Tibial nerve (tissue), 4 donors: Measurements from ENCODE around the gene N4BP2L1.

ENCODE experiments used
- EP300 ChIP-seq, 2 donors: sonication (generic); formaldehyde crosslinking; IDR thresholded peaks; one replicate each; pipeline ENCODE4 v1.6.1; 2017; ENCODE audit warnings: antibody characterized with exemption in 2 of 2, mild to moderate bottlenecking in 1 of 2
- POLR2A ChIP-seq, 2 donors: fragments of 450-650 bp; IDR thresholded peaks; one replicate each; pipeline ENCODE4 v1.6.1; 2017; ENCODE audit warnings: antibody characterized with exemption in 2 of 2, mild to moderate bottlenecking in 2 of 2, moderate library complexity in 2 of 2
- TF ChIP-seq, protein P1 (sequence below), 5 experiments: fragments of 200-600 bp in 3 of 5; fragments of 450-650 bp in 2 of 5; sonication (generic) in 3 of 5; IDR thresholded peaks; one replicate each; pipeline ENCODE4 v1.5.1; 2016 to 2019; ENCODE audit warnings: antibody characterized with exemption in 5 of 5, mild to moderate bottlenecking in 3 of 5, moderate library complexity in 2 of 5

DNA sequence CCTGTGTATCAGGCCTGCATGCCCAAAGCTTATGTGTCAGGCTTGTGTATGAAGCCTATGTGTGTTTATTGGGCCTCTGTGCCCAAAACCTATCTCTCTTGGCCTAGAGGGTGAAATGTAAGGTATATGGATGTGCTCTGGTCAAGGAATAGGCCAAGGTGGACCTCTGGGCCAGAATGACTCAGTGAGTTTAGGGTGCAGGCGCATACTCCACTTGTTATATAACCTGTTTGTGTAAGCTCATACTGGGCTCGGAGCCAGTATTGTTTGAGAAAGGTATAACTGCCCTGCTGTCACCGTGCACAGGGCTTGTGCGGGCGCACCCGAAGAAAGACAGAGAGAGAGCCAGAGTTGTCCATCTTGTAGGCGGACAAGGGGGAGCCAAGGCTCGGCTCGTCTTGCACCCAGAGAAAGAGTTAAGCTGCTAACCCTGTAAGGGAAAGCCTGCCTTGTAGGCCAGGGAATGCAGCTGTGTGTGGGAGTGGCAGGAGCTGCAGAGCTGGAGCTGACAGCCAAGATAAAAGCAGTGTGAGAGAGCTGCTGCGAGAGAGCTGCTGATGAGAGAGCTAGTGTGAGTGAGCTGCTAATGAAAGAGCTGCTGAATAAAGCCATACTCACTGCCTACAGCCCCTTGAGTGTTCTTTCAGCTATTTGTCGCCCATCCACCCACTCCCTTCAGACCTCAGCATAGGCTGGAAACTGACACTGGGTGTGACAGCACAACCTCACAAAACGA lies 43.4 kb upstream of the N4BP2L1 start:
- TF ChIP-seq, protein P1, sequence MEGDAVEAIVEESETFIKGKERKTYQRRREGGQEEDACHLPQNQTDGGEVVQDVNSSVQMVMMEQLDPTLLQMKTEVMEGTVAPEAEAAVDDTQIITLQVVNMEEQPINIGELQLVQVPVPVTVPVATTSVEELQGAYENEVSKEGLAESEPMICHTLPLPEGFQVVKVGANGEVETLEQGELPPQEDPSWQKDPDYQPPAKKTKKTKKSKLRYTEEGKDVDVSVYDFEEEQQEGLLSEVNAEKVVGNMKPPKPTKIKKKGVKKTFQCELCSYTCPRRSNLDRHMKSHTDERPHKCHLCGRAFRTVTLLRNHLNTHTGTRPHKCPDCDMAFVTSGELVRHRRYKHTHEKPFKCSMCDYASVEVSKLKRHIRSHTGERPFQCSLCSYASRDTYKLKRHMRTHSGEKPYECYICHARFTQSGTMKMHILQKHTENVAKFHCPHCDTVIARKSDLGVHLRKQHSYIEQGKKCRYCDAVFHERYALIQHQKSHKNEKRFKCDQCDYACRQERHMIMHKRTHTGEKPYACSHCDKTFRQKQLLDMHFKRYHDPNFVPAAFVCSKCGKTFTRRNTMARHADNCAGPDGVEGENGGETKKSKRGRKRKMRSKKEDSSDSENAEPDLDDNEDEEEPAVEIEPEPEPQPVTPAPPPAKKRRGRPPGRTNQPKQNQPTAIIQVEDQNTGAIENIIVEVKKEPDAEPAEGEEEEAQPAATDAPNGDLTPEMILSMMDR (IDR thresholded peaks at IDR 0.05) = no peak
- TF ChIP-seq EP300 (IDR thresholded peaks at IDR 0.05) = no peak
- TF ChIP-seq POLR2A (IDR thresholded peaks at IDR 0.05) = no peak
